Measurements from ENCODE around the gene SPNS2.

Gene SPNS2

GRCh38 chr17:4584917-4585637, 86.4 kb downstream of the SPNS2 start:
- DNase-seq (ENCODE audit: low read depth in 4 of 4, low spot score in 1 of 4): no peak

GRCh38 chr17:4585638-4585994, 86.9 kb downstream of the SPNS2 start:
- no peak for DNase-seq (ENCODE audit: low read depth in 4 of 4, low spot score in 1 of 4)

- no peak for DNase-seq (ENCODE audit: low read depth in 4 of 4, low spot score in 1 of 4)
Measured at GRCh38 chr17:4586043-4586442, 87.4 kb downstream of the SPNS2 start.

GRCh38 chr17:4587195-4587594, 88.5 kb downstream of the SPNS2 start:
- no peak for DNase-seq (ENCODE audit: low read depth in 4 of 4, low spot score in 1 of 4)

- DNase-seq (ENCODE audit: low read depth in 4 of 4, low spot score in 1 of 4): no peak
Measured at GRCh38 chr17:4587803-4588202, 89.1 kb downstream of the SPNS2 start.

GRCh38 chr17:4588391-4588790, 89.7 kb downstream of the SPNS2 start:
- no peak for DNase-seq (ENCODE audit: low read depth in 4 of 4, low spot score in 1 of 4)

Measured in stimulated activated CD4-positive, alpha-beta T cell treated with anti-CD3 and anti-CD28 coated beads, Interleukin-1b, Interleukin-23, amount 100 ng/mL, for 24 hours (primary cell).